SIG-M5 (cell line): ENCODE measurements around the gene CPNE1.

Experiments used
- DNase-seq: peaks from one replicate; lab custom pipeline; 2025; lab: John Stamatoyannopoulos, UW

The CPNE1 gene

GRCh38 chr20:35653893-35654292 lies 10.8 kb downstream of the CPNE1 start:
- DNase-seq, result no peak

GRCh38 chr20:35653430-35653734 lies 11.3 kb downstream of the CPNE1 start:
- no peak for DNase-seq

GRCh38 chr20:35652641-35653429 lies 11.9 kb downstream of the CPNE1 start:
- DNase-seq, result no peak

- DNase-seq, result no peak
These were observed 12.7 kb downstream of the CPNE1 start for GRCh38 chr20:35651958-35652357.

GRCh38 chr20:35650632-35651031 lies 14.1 kb downstream of the CPNE1 start:
- no peak for DNase-seq

- DNase-seq, result no peak
These were observed 15.9 kb downstream of the CPNE1 start for GRCh38 chr20:35648836-35649235.

GRCh38 chr20:35644806-35645205 lies 19.9 kb downstream of the CPNE1 start:
- no peak for DNase-seq

- no peak for DNase-seq
These were observed 21.7 kb downstream of the CPNE1 start for GRCh38 chr20:35643045-35643444.

- DNase-seq, result no peak
These were observed 23.0 kb downstream of the CPNE1 start for GRCh38 chr20:35641743-35642142.

- DNase-seq, result no peak
These were observed 24.0 kb downstream of the CPNE1 start for GRCh38 chr20:35640724-35641123.

GRCh38 chr20:35638751-35639150 lies 25.9 kb downstream of the CPNE1 start:
- DNase-seq, result no peak

GRCh38 chr20:35637276-35637675 lies 27.4 kb downstream of the CPNE1 start:
- no peak for DNase-seq

GRCh38 chr20:35636095-35636494 lies 28.6 kb downstream of the CPNE1 start:
- no peak for DNase-seq

GRCh38 chr20:35635652-35636051 lies 29.0 kb downstream of the CPNE1 start:
- no peak for DNase-seq

GRCh38 chr20:35632539-35633115 lies 32.1 kb downstream of the CPNE1 start:
- DNase-seq, result no peak

GRCh38 chr20:35630636-35631035 lies 34.1 kb downstream of the CPNE1 start:
- no peak for DNase-seq

GRCh38 chr20:35629427-35630145 lies 35.1 kb downstream of the CPNE1 start:
- DNase-seq, result no peak

- no peak for DNase-seq
These were observed 37.6 kb downstream of the CPNE1 start for GRCh38 chr20:35627121-35627520.

GRCh38 chr20:35626386-35627001 lies 38.2 kb downstream of the CPNE1 start:
- no peak for DNase-seq

GRCh38 chr20:35625584-35626385 lies 38.9 kb downstream of the CPNE1 start:
- DNase-seq, result no peak

- DNase-seq, result no peak
These were observed 43.1 kb downstream of the CPNE1 start for GRCh38 chr20:35621560-35621946.
